Hematopoietic multipotent progenitor cell treated with erythropoietin and hydrocortisone succinate and interleukin-3 and kit ligand, for 17 days (in vitro differentiated cells): Measurements from ENCODE around the gene APELA.
"Not testable (repeated sequence)": the region's sequence is repeated elsewhere in the genome, so short reads cannot be mapped to it uniquely, and the experiment has no call there.

Experiments used
- DNase-seq: peaks from one replicate; pipeline ENCODE4 v3.0.0-alpha.2; 2015; ENCODE audit warnings: low spot score

The APELA gene

DNA sequence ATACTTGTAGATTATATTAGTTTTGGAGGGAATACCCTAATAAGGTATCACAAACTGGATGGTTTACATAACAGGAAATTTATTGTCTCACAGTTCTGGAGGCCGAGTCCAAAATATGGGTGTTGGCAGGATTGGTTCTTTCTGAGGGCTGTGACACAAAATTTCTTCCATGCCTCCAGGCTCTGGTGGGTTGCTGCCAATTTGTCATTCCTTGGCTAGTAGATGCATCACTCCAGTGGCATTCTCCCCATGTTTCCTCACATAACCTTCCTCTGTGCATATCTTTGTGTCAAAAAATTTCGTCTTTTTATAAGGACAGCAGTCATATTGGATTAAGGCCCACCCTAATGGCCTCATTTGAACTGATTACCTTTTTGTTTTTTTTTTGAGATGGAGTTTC, 49.3 kb downstream of the APELA start:
- DNase-seq = no peak

DNA sequence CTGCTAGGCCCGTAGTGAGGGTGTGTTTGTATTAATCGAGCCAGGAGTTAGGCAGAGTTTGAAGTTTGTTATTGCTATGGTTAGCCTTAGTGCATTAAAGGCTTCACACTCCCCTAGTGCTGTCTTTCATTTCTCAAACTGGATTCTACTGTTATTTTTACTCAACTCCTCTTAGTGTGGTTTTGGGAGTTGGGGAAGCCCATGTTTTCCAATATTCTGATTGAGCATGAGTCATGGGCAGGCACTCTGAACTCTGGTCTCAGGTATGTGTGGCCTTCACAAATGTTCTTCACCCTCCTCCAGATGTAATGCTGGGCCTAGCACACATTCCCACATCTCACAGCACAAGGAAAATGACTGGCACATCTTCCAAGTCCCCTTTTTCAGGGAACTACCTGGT, 50.1 kb downstream of the APELA start:
- not testable (repeated sequence) for DNase-seq

DNA sequence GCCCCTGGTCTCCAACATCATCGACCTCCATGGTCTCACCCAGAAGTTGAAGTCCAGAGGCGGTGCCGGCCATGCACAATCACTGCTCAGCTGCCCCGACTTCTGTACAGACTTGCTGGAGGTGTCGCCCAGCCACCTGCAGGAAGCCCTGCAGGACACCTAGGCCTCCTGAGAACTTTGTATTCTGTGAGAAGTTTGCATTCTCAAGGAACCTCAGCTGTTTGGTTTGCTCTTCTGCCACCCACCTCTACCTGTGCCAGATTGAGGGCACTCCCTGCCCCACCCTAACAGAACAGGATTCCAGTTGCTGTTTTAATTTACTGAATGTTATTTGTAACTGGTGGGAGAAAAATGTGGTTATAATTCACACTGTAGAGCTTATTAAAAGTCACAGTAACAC, 53.7 kb downstream of the APELA start:
- no peak for DNase-seq

DNA sequence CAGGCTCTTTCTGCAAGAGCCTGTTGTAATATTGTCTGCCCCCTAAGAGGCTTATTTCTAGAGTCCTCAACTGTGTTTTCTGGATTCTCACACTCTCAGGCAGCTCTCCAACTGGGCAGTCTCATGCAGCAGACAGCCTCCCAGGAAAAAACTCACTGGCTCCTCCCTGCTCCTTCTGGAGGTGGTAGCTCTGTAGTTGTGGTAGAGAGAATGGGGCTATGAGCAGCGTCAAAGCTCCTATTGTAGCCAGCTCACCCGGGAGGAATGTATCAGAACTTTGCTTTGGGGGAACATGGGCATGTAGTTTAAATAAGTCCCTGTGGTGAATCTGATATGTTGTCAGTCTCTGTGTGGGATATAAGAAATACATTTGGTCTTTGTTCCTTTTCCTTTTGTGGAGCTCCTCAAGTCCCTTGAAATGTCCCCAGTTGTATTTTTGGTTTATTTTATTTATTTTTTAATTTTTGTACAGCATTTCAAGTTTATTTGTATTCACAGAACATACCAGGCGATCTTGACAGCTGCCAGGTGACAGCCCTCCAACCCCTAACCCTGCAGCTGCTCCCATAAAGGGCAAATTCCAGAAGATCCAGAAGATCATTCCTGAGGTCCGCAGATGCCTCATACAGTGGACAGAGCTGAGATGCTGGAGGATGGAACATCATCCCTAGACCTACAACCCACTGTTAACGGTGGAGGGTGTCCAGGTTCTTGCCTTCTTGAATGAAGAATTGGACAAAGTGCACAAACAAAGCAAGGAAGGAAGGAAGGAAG, 54.8 kb downstream of the APELA start:
- no peak for DNase-seq

DNA sequence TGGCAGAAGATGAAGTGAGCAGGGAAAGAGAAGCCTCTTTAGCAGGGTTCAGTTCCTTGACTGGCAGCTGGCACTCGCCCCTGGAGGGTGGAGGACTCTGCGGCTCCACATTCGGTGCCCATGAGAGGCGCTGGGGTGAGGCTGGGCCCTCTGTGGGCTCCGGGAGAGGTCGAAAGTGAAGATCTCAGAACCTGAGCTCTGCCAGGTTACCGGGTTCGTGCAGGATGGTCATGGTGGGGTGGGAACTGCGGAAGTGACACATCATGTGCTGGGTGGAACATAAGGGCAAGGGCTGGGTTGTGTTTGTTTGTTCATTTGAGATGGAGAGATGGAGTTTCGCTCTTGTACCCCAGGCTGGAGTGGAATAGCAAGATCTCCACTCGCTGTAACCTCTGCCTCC, 56.3 kb downstream of the APELA start:
- DNase-seq = no peak

DNA sequence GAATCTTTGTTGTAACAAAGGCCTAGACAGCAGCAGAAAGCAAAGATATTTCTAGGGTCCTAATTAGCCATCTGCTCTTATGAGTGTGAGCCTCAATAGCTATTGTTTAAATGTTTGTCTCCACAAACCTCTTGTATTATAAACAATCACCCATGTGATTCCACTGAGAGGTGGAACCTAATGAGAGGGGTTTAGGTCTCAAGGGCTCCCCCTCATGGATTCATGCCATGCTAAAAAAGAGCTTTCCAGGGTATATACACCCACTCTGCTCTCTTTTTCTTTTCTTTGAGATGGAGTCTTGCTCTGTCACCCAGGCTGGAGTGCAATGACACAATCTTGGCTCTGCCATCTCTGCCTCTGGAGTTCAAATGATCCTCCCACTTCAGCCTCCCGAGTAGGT, 58.4 kb downstream of the APELA start:
- DNase-seq = no peak

DNA sequence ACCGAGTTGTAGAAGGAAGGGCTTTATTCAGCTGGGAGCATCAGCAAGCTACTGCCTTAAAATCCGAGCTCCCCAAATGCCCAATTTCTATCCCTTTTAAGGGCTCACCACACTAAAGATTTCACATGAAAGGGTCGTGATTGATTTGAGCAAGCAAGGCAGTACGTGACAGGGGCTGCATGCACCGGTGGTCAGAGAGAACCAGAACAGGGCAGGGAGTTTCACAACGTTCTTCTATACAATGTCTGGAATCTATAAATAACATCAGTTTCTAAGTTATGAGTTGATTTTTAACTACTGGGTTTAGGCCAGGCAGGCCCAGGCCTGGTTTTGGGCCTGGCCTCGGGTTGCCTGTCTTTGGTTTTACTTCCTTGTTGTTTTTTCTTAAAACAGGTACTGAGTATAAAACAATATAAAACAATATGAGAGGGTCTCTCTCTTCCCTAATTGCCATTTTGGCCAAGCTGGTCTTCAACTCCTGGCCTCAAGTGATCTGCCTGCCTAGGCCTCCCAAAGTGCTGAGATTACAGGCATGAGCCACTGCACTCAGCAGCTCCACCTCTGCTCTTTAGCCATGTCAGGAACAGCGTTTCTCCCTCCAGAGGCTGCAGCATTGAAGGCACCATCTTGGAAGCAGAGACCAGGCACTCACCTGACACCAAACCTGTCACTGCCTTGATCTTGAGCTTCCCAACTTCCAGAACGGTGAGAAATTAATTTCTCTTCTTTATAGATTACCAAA, 59.1 kb downstream of the APELA start:
- not testable (repeated sequence) for DNase-seq

DNA sequence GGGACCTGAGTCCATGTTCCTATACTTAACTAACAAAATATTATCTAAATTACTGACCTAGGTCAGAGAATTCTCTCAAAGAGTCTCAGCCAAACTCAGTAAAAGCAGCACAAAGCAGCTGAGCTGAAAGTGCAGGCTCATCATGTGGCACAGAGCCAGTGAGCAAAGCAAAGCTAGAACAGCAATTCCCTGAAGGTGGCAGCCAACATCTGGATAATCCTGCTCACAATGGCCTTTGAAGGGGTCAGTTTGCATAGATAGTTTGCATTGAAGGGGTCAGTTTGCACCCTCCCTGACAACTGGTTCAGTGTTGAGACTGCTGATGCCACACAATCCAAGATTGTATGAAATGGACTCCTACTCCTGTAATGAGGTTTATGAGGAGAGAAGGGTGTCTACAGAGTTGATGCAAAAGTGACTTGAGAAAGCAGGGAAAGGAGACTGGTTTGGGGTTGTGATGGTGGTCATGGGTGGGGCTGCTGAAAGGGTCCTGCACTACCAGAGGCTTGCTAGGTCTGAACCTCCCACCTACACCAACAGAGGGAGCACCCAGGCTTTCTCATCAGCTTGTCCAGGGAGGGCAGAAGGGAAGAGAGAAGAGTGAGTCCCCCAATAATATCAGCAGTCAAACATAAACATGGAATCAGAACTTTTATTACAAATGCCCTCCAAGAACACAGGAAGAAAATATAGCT, 60.7 kb downstream of the APELA start:
- DNase-seq = peak; percentile 5

DNA sequence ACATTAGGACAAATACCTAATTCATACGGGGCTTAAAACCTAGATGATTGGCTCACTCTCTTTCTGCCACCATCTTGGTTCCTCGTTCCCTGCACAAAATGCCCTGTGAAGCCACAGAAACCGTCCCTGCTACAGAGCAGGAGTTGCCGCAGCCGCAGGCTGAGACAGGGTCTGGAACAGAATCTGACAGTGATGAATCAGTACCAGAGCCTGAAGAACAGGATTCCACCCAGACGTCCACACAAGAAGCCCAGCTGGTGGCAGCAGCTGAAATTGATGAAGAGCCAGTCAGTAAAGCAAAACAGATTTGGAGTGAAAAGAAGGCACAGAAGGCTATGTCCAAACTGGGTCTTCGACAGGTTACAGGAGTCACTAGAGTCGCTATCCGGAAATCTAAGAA, 66.2 kb downstream of the APELA start:
- no peak for DNase-seq

DNA sequence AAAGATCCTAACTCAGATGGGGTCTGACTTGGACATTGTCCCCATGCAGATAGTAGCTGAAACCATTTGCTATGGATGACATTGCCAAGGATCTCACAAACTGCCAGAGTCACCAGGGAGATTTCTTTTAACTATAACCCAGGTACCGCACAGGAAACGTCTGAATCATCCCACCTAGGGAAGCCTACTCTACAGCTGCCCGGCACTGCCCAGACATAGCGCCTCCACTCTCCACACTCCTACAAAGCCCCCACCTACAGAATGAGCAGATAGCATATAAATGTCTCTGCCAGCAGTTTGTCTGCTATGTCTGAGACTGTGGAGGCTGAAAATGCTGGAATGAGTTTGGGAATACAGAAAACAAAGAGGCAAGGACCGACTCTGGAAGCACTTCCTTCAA, 68.2 kb downstream of the APELA start:
- DNase-seq = no peak

DNA sequence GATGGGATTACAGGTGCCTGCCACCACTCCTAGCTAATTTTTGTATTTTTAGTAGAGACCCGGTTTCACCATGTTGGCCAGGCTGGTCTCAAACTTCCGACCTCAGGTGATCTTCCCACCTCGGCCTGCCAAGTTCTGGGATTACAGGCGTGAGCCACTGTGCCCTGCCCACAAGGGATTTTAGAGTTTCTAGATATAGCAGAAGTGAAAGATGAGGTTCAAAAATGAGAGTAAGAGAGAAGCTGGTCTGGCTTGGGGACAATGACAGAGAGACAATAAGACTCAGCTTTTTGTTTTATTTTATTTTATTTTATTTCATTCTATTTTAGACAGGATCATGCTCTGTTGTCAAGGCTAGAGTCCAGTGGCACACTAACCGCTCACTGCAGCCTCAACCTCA, 69.8 kb downstream of the APELA start:
- no peak for DNase-seq
